ENCODE data around the gene VGF. TPM values are rescaled to one million over a fixed set of nuclear protein-coding genes. Genes with fewer than 3 reads are reported as not detected.

Gene VGF
- total and polyA plus RNA-seq, 2 experiments from 2014 or later = 3.0 to 4.4 TPM

DNA sequence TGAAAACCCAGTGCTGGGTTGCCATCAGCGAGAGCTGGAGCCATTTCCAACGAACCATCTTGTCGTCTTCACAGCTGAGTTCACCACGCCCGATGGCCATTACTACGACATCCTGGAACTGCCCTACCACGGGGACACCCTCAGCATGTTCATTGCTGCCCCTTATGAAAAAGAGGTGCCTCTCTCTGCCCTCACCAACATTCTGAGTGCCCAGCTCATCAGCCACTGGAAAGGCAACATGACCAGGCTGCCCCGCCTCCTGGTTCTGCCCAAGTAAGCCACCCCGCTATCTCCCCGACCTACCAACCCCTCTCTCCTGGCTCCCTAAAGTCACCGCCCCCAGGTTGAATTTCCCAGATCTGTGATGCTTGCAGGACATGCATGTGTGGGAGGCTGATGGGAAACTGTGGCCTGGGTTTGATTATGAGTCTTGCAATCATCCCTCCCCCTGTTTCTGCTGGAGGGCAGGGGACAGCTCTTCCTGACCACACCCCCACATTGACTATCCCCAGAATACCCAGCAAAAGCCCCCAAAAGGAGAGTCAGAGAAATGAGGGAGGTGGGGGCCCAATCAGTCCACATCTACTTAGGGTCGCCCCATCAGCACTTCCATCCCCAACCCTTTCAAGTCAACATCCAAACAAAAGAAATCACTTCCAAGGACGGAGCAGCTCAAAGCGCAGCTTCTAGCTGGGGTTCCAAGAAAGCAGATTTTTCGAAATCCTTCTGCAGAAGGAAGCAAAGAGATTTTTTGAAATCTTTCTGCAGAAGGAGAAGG lies 31.6 kb downstream of the VGF start:
- H3K9me2 ChIP-seq (ENCODE audit: insufficient read depth) = no peaks in the 10 kb centered on the region
- H4K20me1 ChIP-seq (replicated peaks; ENCODE audit: insufficient read depth) = no peaks in the 10 kb centered on the region
- H3K36me3 ChIP-seq (ENCODE audit: insufficient read depth) = no peaks in the 10 kb centered on the region
- H2AFZ ChIP-seq = peak overlapping the region; percentile 97
- H3K27me3 ChIP-seq (ENCODE audit: insufficient read depth) = no peaks in the 10 kb centered on the region
- no peak overlapping the region for H3K27ac Mint-ChIP-seq
- no peaks in the 10 kb centered on the region for H3K36me3 Mint-ChIP-seq (ENCODE audit: low read depth)
- no peaks in the 10 kb centered on the region for H3K79me2 ChIP-seq (replicated peaks; ENCODE audit: insufficient read depth)
- TF ChIP-seq, protein P1, sequence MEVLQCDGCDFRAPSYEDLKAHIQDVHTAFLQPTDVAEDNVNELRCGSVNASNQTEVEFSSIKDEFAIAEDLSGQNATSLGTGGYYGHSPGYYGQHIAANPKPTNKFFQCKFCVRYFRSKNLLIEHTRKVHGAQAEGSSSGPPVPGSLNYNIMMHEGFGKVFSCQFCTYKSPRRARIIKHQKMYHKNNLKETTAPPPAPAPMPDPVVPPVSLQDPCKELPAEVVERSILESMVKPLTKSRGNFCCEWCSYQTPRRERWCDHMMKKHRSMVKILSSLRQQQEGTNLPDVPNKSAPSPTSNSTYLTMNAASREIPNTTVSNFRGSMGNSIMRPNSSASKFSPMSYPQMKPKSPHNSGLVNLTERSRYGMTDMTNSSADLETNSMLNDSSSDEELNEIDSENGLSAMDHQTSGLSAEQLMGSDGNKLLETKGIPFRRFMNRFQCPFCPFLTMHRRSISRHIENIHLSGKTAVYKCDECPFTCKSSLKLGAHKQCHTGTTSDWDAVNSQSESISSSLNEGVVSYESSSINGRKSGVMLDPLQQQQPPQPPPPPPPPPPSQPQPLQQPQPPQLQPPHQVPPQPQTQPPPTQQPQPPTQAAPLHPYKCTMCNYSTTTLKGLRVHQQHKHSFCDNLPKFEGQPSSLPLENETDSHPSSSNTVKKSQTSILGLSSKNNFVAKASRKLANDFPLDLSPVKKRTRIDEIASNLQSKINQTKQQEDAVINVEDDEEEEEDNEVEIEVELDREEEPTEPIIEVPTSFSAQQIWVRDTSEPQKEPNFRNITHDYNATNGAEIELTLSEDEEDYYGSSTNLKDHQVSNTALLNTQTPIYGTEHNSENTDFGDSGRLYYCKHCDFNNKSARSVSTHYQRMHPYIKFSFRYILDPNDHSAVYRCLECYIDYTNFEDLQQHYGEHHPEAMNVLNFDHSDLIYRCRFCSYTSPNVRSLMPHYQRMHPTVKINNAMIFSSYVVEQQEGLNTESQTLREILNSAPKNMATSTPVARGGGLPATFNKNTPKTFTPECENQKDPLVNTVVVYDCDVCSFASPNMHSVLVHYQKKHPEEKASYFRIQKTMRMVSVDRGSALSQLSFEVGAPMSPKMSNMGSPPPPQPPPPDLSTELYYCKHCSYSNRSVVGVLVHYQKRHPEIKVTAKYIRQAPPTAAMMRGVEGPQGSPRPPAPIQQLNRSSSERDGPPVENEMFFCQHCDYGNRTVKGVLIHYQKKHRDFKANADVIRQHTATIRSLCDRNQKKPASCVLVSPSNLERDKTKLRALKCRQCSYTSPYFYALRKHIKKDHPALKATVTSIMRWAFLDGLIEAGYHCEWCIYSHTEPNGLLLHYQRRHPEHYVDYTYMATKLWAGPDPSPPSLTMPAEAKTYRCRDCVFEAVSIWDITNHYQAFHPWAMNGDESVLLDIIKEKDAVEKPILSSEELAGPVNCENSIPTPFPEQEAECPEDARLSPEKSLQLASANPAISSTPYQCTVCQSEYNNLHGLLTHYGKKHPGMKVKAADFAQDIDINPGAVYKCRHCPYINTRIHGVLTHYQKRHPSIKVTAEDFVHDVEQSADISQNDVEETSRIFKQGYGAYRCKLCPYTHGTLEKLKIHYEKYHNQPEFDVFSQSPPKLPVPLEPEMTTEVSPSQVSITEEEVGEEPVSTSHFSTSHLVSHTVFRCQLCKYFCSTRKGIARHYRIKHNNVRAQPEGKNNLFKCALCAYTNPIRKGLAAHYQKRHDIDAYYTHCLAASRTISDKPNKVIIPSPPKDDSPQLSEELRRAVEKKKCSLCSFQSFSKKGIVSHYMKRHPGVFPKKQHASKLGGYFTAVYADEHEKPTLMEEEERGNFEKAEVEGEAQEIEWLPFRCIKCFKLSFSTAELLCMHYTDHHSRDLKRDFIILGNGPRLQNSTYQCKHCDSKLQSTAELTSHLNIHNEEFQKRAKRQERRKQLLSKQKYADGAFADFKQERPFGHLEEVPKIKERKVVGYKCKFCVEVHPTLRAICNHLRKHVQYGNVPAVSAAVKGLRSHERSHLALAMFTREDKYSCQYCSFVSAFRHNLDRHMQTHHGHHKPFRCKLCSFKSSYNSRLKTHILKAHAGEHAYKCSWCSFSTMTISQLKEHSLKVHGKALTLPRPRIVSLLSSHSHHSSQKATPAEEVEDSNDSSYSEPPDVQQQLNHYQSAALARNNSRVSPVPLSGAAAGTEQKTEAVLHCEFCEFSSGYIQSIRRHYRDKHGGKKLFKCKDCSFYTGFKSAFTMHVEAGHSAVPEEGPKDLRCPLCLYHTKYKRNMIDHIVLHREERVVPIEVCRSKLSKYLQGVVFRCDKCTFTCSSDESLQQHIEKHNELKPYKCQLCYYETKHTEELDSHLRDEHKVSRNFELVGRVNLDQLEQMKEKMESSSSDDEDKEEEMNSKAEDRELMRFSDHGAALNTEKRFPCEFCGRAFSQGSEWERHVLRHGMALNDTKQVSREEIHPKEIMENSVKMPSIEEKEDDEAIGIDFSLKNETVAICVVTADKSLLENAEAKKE (CRISPR knock-in tag; IDR thresholded peaks at IDR 0.05) = no peak
- TF ChIP-seq CREB1 (CRISPR knock-in tag; IDR thresholded peaks at IDR 0.05; ENCODE audit: low read depth) (no peak), EZH2 (IDR thresholded peaks at IDR 0.05; ENCODE audit: low read depth, unreplicated experiment) (no peak), POLR2AphosphoS5 (IDR thresholded peaks at IDR 0.05; ENCODE audit: low read depth) (no peak), ETS1 (IDR thresholded peaks at IDR 0.05) (no peak), EZH2phosphoT487 (IDR thresholded peaks at IDR 0.05; ENCODE audit: unreplicated experiment) (no peak), ZNF331 (CRISPR knock-in tag; IDR thresholded peaks at IDR 0.05; ENCODE audit: low read depth) (no peak), JUNB (IDR thresholded peaks at IDR 0.05; ENCODE audit: unreplicated experiment) (no peak), ZNF114 (CRISPR knock-in tag; IDR thresholded peaks at IDR 0.05) (no peak), CTCF (conservative IDR thresholded peaks at IDR 0.05; ENCODE audit: low read depth in 2 of 2) (no peak), NANOG (IDR thresholded peaks at IDR 0.05; ENCODE audit: borderline replicate concordance) (no peak)
- TF ChIP-seq, protein P2, sequence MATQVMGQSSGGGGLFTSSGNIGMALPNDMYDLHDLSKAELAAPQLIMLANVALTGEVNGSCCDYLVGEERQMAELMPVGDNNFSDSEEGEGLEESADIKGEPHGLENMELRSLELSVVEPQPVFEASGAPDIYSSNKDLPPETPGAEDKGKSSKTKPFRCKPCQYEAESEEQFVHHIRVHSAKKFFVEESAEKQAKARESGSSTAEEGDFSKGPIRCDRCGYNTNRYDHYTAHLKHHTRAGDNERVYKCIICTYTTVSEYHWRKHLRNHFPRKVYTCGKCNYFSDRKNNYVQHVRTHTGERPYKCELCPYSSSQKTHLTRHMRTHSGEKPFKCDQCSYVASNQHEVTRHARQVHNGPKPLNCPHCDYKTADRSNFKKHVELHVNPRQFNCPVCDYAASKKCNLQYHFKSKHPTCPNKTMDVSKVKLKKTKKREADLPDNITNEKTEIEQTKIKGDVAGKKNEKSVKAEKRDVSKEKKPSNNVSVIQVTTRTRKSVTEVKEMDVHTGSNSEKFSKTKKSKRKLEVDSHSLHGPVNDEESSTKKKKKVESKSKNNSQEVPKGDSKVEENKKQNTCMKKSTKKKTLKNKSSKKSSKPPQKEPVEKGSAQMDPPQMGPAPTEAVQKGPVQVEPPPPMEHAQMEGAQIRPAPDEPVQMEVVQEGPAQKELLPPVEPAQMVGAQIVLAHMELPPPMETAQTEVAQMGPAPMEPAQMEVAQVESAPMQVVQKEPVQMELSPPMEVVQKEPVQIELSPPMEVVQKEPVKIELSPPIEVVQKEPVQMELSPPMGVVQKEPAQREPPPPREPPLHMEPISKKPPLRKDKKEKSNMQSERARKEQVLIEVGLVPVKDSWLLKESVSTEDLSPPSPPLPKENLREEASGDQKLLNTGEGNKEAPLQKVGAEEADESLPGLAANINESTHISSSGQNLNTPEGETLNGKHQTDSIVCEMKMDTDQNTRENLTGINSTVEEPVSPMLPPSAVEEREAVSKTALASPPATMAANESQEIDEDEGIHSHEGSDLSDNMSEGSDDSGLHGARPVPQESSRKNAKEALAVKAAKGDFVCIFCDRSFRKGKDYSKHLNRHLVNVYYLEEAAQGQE (IDR thresholded peaks at IDR 0.05; ENCODE audit: unreplicated experiment) = no peak
- peaks cover 16% of the 10 kb centered on the region for H3K27me3 Mint-ChIP-seq (ENCODE audit: insufficient read depth, low read depth, poor library complexity)
- peak overlapping the region; percentile 45; the same call in 1 of the 2 replicates for H3K4me2 ChIP-seq
- DNase-seq (ENCODE audit: low spot score) (no peak), ATAC-seq (no peak)
- H3K27ac ChIP-seq (ENCODE audit: low read depth) = no peak overlapping the region
- H3K4me1 ChIP-seq (ENCODE audit: insufficient read depth) = peaks cover 15% of the 10 kb centered on the region
- peaks cover 26% of the 10 kb centered on the region for H3K4me1 Mint-ChIP-seq
- no peaks in the 10 kb centered on the region for H3F3A ChIP-seq (replicated peaks; ENCODE audit: low read depth)
- no peak overlapping the region for H3K4me3 Mint-ChIP-seq
- no peaks in the 10 kb centered on the region; the same call in 2 of the 3 replicates for H3K9me3 Mint-ChIP-seq
- no peak overlapping the region for H3K4me3 ChIP-seq
